GM12878 (cell line): ENCODE data around the gene PRM3. TPM values are rescaled to one million over a fixed set of nuclear protein-coding genes. Genes with fewer than 3 reads are reported as not detected.

Experiments
- ATF7 ChIP-seq: fragments of 450-650 bp; IDR thresholded peaks from 2 replicates; pipeline ENCODE4 v1.6.1; 2016; ENCODE audit warnings: low read depth, mild to moderate bottlenecking
- BACH1 ChIP-seq: fragments of 450-650 bp; IDR thresholded peaks from 2 replicates; pipeline ENCODE4 v1.6.1; 2017; ENCODE audit warnings: mild to moderate bottlenecking, borderline replicate concordance
- BHLHE40 ChIP-seq, 2 experiments: fragments of 450-650 bp in 1 of 2; IDR thresholded peaks; 2 replicates each; pipeline ENCODE4 v1.6.1; 2011 to 2017; ENCODE audit warnings: low read depth in 2 of 2, borderline replicate concordance in 1 of 2, improper control_type of control experiment in 1 of 2, low read length in 1 of 2, mild to moderate bottlenecking in 1 of 2
- CEBPB ChIP-seq, 2 experiments: fragments of 150-350 bp in 1 of 2; IDR thresholded peaks; 2 replicates each; pipeline ENCODE4 v1.6.1; 2012 to 2014; ENCODE audit warnings: low read depth in 2 of 2, low read length in 2 of 2, borderline replicate concordance in 1 of 2, inconsistent platforms in 1 of 2
- CREM ChIP-seq: IDR thresholded peaks from 2 replicates; pipeline ENCODE4 v1.6.1; 2014; ENCODE audit warnings: antibody characterized with exemption, low read depth
- EED ChIP-seq: sonication (generic); IDR thresholded peaks from 2 replicates; pipeline ENCODE4 v1.6.1; 2016; ENCODE audit warnings: antibody characterized with exemption, low read depth
- ETV6 ChIP-seq, 2 experiments: fragments of 450-650 bp in 1 of 2; IDR thresholded peaks in 1 of 2; conservative IDR thresholded peaks in 1 of 2; 2 replicates each; pipeline ENCODE4 v1.6.1; 2014; ENCODE audit warnings: antibody characterized with exemption in 1 of 2, borderline replicate concordance in 1 of 2, low read depth in 1 of 2, mild to moderate bottlenecking in 1 of 2, moderate library complexity in 1 of 2
- FOXM1 ChIP-seq: IDR thresholded peaks from 2 replicates; pipeline ENCODE4 v1.6.1; 2012; ENCODE audit warnings: low read depth, mild to moderate bottlenecking, inconsistent platforms, low read length, moderate library complexity
- GATAD2B ChIP-seq: fragments of 450-650 bp; conservative IDR thresholded peaks from 2 replicates; pipeline ENCODE4 v1.6.1; 2017; ENCODE audit warnings: low read depth, mild to moderate bottlenecking, moderate library complexity
- KLF5 ChIP-seq: fragments of 450-650 bp; IDR thresholded peaks from 2 replicates; pipeline ENCODE4 v1.6.1; 2014; ENCODE audit warnings: mild to moderate bottlenecking; ENCODE audit not compliant: partially characterized antibody
- NFIC ChIP-seq: IDR thresholded peaks from 2 replicates; pipeline ENCODE4 v1.6.1; 2012; ENCODE audit warnings: low read depth, mild to moderate bottlenecking, inconsistent platforms, low read length, moderate library complexity
- NR2F1 ChIP-seq: fragments of 450-650 bp; conservative IDR thresholded peaks from 2 replicates; pipeline ENCODE4 v1.6.1; 2017; ENCODE audit warnings: mild to moderate bottlenecking
- PAX5 ChIP-seq: IDR thresholded peaks from 2 replicates; pipeline ENCODE4 v1.6.1; 2011; ENCODE audit warnings: low read depth, low read length, borderline replicate concordance
- PKNOX1 ChIP-seq: fragments of 450-650 bp; IDR thresholded peaks from 2 replicates; pipeline ENCODE4 v1.6.1; 2016; ENCODE audit warnings: mild to moderate bottlenecking
- POU2F2 ChIP-seq: IDR thresholded peaks from 3 replicates; pipeline ENCODE4 v1.6.1; 2011; ENCODE audit warnings: low read depth, mild to moderate bottlenecking, low read length, borderline replicate concordance
- RAD21 ChIP-seq: IDR thresholded peaks from 2 replicates; pipeline ENCODE4 v1.6.1; 2011; ENCODE audit warnings: mild to moderate bottlenecking, low read depth, low read length, moderate library complexity; ENCODE audit not compliant: insufficient read depth
- RELB ChIP-seq: fragments of 450-650 bp; IDR thresholded peaks from 2 replicates; pipeline ENCODE4 v1.6.1; 2017; ENCODE audit warnings: low read depth, mild to moderate bottlenecking, moderate library complexity
- RUNX3 ChIP-seq: IDR thresholded peaks from 2 replicates; pipeline ENCODE4 v1.6.1; 2012; ENCODE audit warnings: low read length, inconsistent platforms
- SMAD1 ChIP-seq: fragments of 450-650 bp; IDR thresholded peaks from 2 replicates; pipeline ENCODE4 v1.6.1; 2018; ENCODE audit warnings: mild to moderate bottlenecking, low read depth; ENCODE audit not compliant: partially characterized antibody
- STAT3 ChIP-seq: IDR thresholded peaks from 2 replicates; pipeline ENCODE4 v1.6.1; 2011; ENCODE audit warnings: low read depth, low read length, improper control_type of control experiment
- TCF12 ChIP-seq: IDR thresholded peaks from 2 replicates; pipeline ENCODE4 v1.6.1; 2011; ENCODE audit warnings: low read depth, mild to moderate bottlenecking, low read length
- WRNIP1 ChIP-seq: IDR thresholded peaks from 2 replicates; pipeline ENCODE4 v1.6.1; 2011; ENCODE audit warnings: low read depth, low read length, improper control_type of control experiment, borderline replicate concordance
- ZNF24 ChIP-seq: fragments of 450-650 bp; IDR thresholded peaks from 2 replicates; pipeline ENCODE4 v1.6.1; 2017; ENCODE audit warnings: antibody characterized with exemption, mild to moderate bottlenecking
- ZNF384 ChIP-seq: IDR thresholded peaks from 2 replicates; pipeline ENCODE4 v1.6.1; 2012; ENCODE audit warnings: low read depth, mild to moderate bottlenecking, low read length, improper control_type of control experiment, borderline replicate concordance
- polyA plus RNA-seq, 11 experiments: library from polyadenylated mRNA; depleted of rRNA in 4 of 11; unstranded in 6 of 11; stranded (reverse) in 5 of 11; fragments of >200 nt; fragmentation: Nextera tagmentation in 4 of 11; fragmentation: Illumina TruSeq in 1 of 11; extraction: Ambion mirVana in 4 of 11; extraction: Trizol in 1 of 11; gene quantifications; 1 replicate in 1 of 11; 2 replicates in 10 of 11; pipeline versions ENCODE4 v1.2.1 to v1.2.3, GENCODE V29; 2011 to 2016; ENCODE audit warnings: inconsistent platforms in 2 of 11, missing spikeins in 2 of 11, low read depth in 1 of 11
- total RNA-seq, 4 experiments: library from RNA; depleted of rRNA in 3 of 4; stranded (reverse); fragments of >200 nt in 3 of 4; fragmentation: Illumina TruSeq in 1 of 4; extraction: Trizol in 1 of 4; gene quantifications; 2 replicates each; pipeline versions ENCODE4 v1.2.1 to v1.2.3, GENCODE V29; 2013 to 2021
- TF ChIP-seq, protein P1 (sequence below): fragments of 450-650 bp; IDR thresholded peaks from 2 replicates; pipeline ENCODE4 v1.6.1; 2017; ENCODE audit warnings: mild to moderate bottlenecking, low read depth, inconsistent platforms; ENCODE audit not compliant: poor library complexity, severe bottlenecking

PRM3 gene
- total and polyA plus RNA-seq, 10 of the 15 experiments (the other 5 are each of a cell fraction or from before 2014, with no cell fraction given), result not detected

GRCh38 chr16:11298950-11299547 is 25.6 kb upstream of the PRM3 start (continued):
- TF ChIP-seq PAX5, result peak; percentile 89
- TF ChIP-seq EED, result peak; percentile 81
- TF ChIP-seq BHLHE40 (IDR thresholded peaks at IDR 0.05; ENCODE audit: borderline replicate concordance in 1 of 2, low read depth in 2 of 2, low read length in 1 of 2), result peak; percentile 92 to 95
- TF ChIP-seq NFIC, result peak; percentile 91
- TF ChIP-seq CEBPB (IDR thresholded peaks at IDR 0.05; ENCODE audit: borderline replicate concordance in 1 of 2, low read depth in 2 of 2, low read length in 2 of 2), result 0 out of 4 replicates have a peak, but pooled peaks of 1 of the 2 experiments have one; percentile 31
- TF ChIP-seq ETV6 (conservative IDR thresholded peaks at IDR 0.05 in 1 of 2, IDR thresholded peaks at IDR 0.05 in 1 of 2; ENCODE audit: borderline replicate concordance in 1 of 2, low read depth in 1 of 2), result peak in 1 of 2 experiments; percentile 64; a peak in 1 of 4 replicates
- TF ChIP-seq KLF5, result peak; percentile 87
- peak; percentile 75 for TF ChIP-seq NR2F1
- peak; percentile 43; the same call in 1 of the 2 replicates for TF ChIP-seq BACH1
- TF ChIP-seq STAT3, result peak; percentile 81; the same call in 1 of the 2 replicates
- TF ChIP-seq CREM, result peak; percentile 88
- TF ChIP-seq TCF12, result peak; percentile 99
- TF ChIP-seq PKNOX1, result peak; percentile 80
- peak; percentile 80 for TF ChIP-seq ZNF24
- TF ChIP-seq FOXM1, result peak; percentile 94
- TF ChIP-seq ATF7, result peak; percentile 90
- TF ChIP-seq ZNF384, result peak; percentile 98
- peak; percentile 99 for TF ChIP-seq GATAD2B
- peak; percentile 99 for TF ChIP-seq RUNX3
- peak; percentile 95 for TF ChIP-seq SMAD1
- TF ChIP-seq RELB, result peak; percentile 89
- TF ChIP-seq RAD21, result 0 out of 2 replicates have a peak, but pooled peaks have one; percentile 9
- TF ChIP-seq, protein P1, sequence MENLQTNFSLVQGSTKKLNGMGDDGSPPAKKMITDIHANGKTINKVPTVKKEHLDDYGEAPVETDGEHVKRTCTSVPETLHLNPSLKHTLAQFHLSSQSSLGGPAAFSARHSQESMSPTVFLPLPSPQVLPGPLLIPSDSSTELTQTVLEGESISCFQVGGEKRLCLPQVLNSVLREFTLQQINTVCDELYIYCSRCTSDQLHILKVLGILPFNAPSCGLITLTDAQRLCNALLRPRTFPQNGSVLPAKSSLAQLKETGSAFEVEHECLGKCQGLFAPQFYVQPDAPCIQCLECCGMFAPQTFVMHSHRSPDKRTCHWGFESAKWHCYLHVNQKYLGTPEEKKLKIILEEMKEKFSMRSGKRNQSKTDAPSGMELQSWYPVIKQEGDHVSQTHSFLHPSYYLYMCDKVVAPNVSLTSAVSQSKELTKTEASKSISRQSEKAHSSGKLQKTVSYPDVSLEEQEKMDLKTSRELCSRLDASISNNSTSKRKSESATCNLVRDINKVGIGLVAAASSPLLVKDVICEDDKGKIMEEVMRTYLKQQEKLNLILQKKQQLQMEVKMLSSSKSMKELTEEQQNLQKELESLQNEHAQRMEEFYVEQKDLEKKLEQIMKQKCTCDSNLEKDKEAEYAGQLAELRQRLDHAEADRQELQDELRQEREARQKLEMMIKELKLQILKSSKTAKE, result peak; percentile 47
- TF ChIP-seq POU2F2, result peak; percentile 87; the same call in 1 of the 3 replicates
- TF ChIP-seq WRNIP1, result 0 out of 2 replicates have a peak, but pooled peaks have one; percentile 72
